Measurements from ENCODE around the gene ZNF888.

- TF ChIP-seq EZH2phosphoT487 (IDR thresholded peaks at IDR 0.05; ENCODE audit: borderline replicate concordance, low read depth, low read length) (no peak), CTCF (conservative IDR thresholded peaks at IDR 0.05; ENCODE audit: low read length) (no peak)
These were observed 758 bp upstream of the ZNF888 start for GRCh38 chr19:52923778-52924593.

Data from OCI-LY7 (cell line).